Measurements from ENCODE around the gene DNAH17. TPM values are rescaled to one million over a fixed set of nuclear protein-coding genes. Genes with fewer than 3 reads are reported as not detected.

The DNAH17 gene
- total RNA-seq, 1 experiment from 2014 or later: 0.13 TPM

DNA sequence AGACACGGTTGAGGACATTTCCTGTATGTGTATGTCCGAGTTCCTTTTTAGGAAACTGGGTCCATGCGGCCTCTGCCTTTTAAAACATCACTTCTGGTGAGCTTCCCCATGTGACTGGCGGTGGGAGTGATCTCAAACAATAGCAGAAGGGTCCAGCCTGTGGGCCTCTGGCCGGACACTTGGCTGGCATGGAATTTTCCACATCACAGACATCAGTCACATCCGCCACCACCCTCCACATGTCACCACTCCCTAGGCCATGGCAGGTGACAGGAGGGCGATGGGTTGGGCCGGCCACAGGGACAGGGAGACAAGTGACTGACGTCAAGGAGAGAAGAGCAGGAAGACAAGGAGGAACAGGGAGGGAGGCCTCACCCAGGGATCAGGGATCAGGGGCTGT, 83.7 kb downstream of the DNAH17 start:
- Histone ChIP-seq H2BK15ac (ENCODE audit: low read depth, low read length) (no peak overlapping the region), H2BK20ac (ENCODE audit: low read depth, low read length, poor library complexity, severe bottlenecking) (no peak overlapping the region), H2BK12ac (ENCODE audit: insufficient read length, low read depth, low read length) (no peak overlapping the region), H3K27me3 (ENCODE audit: insufficient read depth, low read length) (no peaks in the 10 kb centered on the region), H3K79me2 (ENCODE audit: insufficient read depth, low read length) (no peaks in the 10 kb centered on the region), H3K23me2 (ENCODE audit: insufficient read length, low read depth, low read length, poor library complexity, severe bottlenecking) (no peaks in the 10 kb centered on the region), H2AK5ac (ENCODE audit: insufficient read length, low read length) (no peak overlapping the region), H3K14ac (ENCODE audit: insufficient read depth, low read length) (no peak overlapping the region), H3T11ph (ENCODE audit: low read length) (no peak overlapping the region), H2BK5ac (ENCODE audit: insufficient read length, low read length) (no peak overlapping the region), H2BK120ac (ENCODE audit: low read depth, low read length, poor library complexity, severe bottlenecking) (no peak overlapping the region), H3K23ac (ENCODE audit: insufficient read length, low read depth, low read length) (no peak overlapping the region), H4K8ac (replicated peaks; ENCODE audit: insufficient read length, low read depth, low read length) (no peak overlapping the region), H3K9ac (ENCODE audit: extremely low read depth, insufficient read length, low read length) (no peak overlapping the region), H3K56ac (ENCODE audit: insufficient read length, low read depth, low read length) (no peak overlapping the region), H3K4me2 (ENCODE audit: insufficient read depth, insufficient read length, low read length) (no peak overlapping the region), H4K20me1 (ENCODE audit: control insufficient read depth, insufficient read depth, insufficient read length) (no peaks in the 10 kb centered on the region), H3K4ac (ENCODE audit: low read depth, low read length) (no peak overlapping the region), H3K18ac (ENCODE audit: insufficient read length, low read depth, low read length) (no peak overlapping the region), H3K9me3 (ENCODE audit: control insufficient read depth, low read depth, low read length) (no peaks in the 10 kb centered on the region), H4K5ac (ENCODE audit: insufficient read length, low read depth, low read length) (no peak overlapping the region), H3K27ac (ENCODE audit: insufficient read length, low read depth, low read length) (no peak overlapping the region), H3K4me1 (ENCODE audit: insufficient read depth, low read length) (peaks cover under 1% of the 10 kb centered on the region; the same call in 1 of the 2 replicates), H4K91ac (ENCODE audit: insufficient read length, low read depth, low read length) (no peak overlapping the region), H3K79me1 (ENCODE audit: insufficient read depth, low read depth, low read length, poor library complexity, severe bottlenecking) (no peaks in the 10 kb centered on the region), H2AFZ (ENCODE audit: low read length) (no peak overlapping the region)
- H3K27ac Mint-ChIP-seq: no peak overlapping the region
- WGBS (ENCODE audit: extremely low coverage, insufficient read length, low lambda C conversion rate): no CpG with 5 or more reads among the region's 9 CpGs
- H3K4me1 Mint-ChIP-seq: peaks cover 7% of the 10 kb centered on the region in 2 experiments
- no peak overlapping the region for H3K4me3 Mint-ChIP-seq
- peaks cover 16% of the 10 kb centered on the region for H3K27me3 Mint-ChIP-seq (ENCODE audit: low read depth)
- TF ChIP-seq, protein P1, sequence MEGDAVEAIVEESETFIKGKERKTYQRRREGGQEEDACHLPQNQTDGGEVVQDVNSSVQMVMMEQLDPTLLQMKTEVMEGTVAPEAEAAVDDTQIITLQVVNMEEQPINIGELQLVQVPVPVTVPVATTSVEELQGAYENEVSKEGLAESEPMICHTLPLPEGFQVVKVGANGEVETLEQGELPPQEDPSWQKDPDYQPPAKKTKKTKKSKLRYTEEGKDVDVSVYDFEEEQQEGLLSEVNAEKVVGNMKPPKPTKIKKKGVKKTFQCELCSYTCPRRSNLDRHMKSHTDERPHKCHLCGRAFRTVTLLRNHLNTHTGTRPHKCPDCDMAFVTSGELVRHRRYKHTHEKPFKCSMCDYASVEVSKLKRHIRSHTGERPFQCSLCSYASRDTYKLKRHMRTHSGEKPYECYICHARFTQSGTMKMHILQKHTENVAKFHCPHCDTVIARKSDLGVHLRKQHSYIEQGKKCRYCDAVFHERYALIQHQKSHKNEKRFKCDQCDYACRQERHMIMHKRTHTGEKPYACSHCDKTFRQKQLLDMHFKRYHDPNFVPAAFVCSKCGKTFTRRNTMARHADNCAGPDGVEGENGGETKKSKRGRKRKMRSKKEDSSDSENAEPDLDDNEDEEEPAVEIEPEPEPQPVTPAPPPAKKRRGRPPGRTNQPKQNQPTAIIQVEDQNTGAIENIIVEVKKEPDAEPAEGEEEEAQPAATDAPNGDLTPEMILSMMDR (conservative IDR thresholded peaks at IDR 0.05): no peak
- H3K9me3 Mint-ChIP-seq: no peaks in the 10 kb centered on the region
- no peaks in the 10 kb centered on the region; a peak in 2 of 7 replicates for H3K36me3 Mint-ChIP-seq (ENCODE audit: insufficient read depth in 1 of 3, low read depth in 3 of 3)
- DNase-seq: no peak

Measured in H9 (cell line).